Mucosa of descending colon (tissue), 3 donors: ENCODE data around the gene MECR. TPM values are rescaled to one million over a fixed set of nuclear protein-coding genes. Genes with fewer than 3 reads are reported as not detected.

ENCODE experiments used
- ATAC-seq: fragments of 200-7000 bp; cut with Tn5 transposase; one replicate; pipeline ENCODE4 v1.9.1; 2020; ENCODE audit warnings: mild to moderate bottlenecking, moderate library complexity
- DNase-seq, 3 donors: peaks; one replicate each; pipeline ENCODE4 v3.0.0-alpha.2; 2020
- H3K36me3 ChIP-seq: fragments of 200-600 bp; one replicate; pipeline ENCODE4 v1.8.0; 2021; ENCODE audit warnings: low read depth, mild to moderate bottlenecking
- H3K4me1 ChIP-seq: fragments of 200-600 bp; one replicate; pipeline ENCODE4 v1.8.0; 2021; ENCODE audit warnings: low read depth, mild to moderate bottlenecking
- H3K4me3 ChIP-seq: fragments of 200-600 bp; one replicate; pipeline ENCODE4 v1.8.0; 2021; ENCODE audit warnings: mild to moderate bottlenecking
- H3K9me3 ChIP-seq: fragments of 200-600 bp; one replicate; pipeline ENCODE4 v1.8.0; 2021; ENCODE audit warnings: mild to moderate bottlenecking
- CTCF ChIP-seq: fragments of 200-600 bp; IDR thresholded peaks from one replicate; pipeline ENCODE4 v1.8.0; 2022; ENCODE audit warnings: antibody characterized with exemption, mild to moderate bottlenecking
- intact Hi-C, 2 donors: fragments of 100-400 bp; cut with DNase I in 1 of 2; cut with micrococcal nuclease in 1 of 2; formaldehyde crosslinking; loops; one replicate each; pipeline versions ENCODE4 v1.11.0 to v1.11.1; 2022; cut with DNase I, micrococcal nuclease
- total RNA-seq, 3 donors: library from RNA; stranded (reverse); fragmentation: NEBNext Ultra II Directional in 2 of 3; extraction: Animal tissue kit (Norgen Biotek cat#: 25700) in 2 of 3; gene quantifications; one replicate each; pipeline versions ENCODE4 v1.2.1 to v1.2.4, GENCODE V29; 2021 to 2023
- donor health status: DM: no; HTN: no; CAD: no; lungs with moderate emphysema.
- donor health status: DM: no; HTN: no; CAD: no.
- donor health status: DM: no; HTN: yes; CAD: no.

Gene MECR
- total RNA-seq, 3 donors from 2014 or later = 18.3 to 20.8 (median 19.5) TPM

- no peaks in the 10 kb centered on the region for H3K9me3 ChIP-seq
- H3K4me3 ChIP-seq = no peak overlapping the region
- intact Hi-C loops = no loop called here
- DNase-seq = no peak
- no peaks in the 10 kb centered on the region for H3K36me3 ChIP-seq
- ATAC-seq = no peak
- H3K4me1 ChIP-seq = no peaks in the 10 kb centered on the region
- no peak for TF ChIP-seq CTCF
Measured at GRCh38 chr1:29253180-29253579, 22.4 kb upstream of the MECR start.

GRCh38 chr1:29251164-29252124 lies 20.7 kb upstream of the MECR start:
- no peaks in the 10 kb centered on the region for H3K4me1 ChIP-seq
- H3K36me3 ChIP-seq = no peaks in the 10 kb centered on the region
- intact Hi-C loops = no loop called here
- DNase-seq = no peak
- H3K9me3 ChIP-seq = no peaks in the 10 kb centered on the region
- ATAC-seq = no peak
- H3K4me3 ChIP-seq = no peak overlapping the region
- no peak for TF ChIP-seq CTCF

- H3K9me3 ChIP-seq = no peaks in the 10 kb centered on the region
- no peak for TF ChIP-seq CTCF
- DNase-seq (no peak), ATAC-seq (no peak)
- no peaks in the 10 kb centered on the region for H3K36me3 ChIP-seq
- intact Hi-C loops = loop anchor here in 1 of 2 donors (10.0 kb wide), 1 partner anchor 835 kb away; no protein-coding TSS in a partner anchor
- H3K4me1 ChIP-seq = no peaks in the 10 kb centered on the region
- H3K4me3 ChIP-seq = no peak overlapping the region
Measured at GRCh38 chr1:29249951-29250581, 19.3 kb upstream of the MECR start.

- Histone ChIP-seq H3K9me3 (no peaks in the 10 kb centered on the region), H3K4me3 (no peak overlapping the region), H3K36me3 (no peaks in the 10 kb centered on the region), H3K4me1 (no peaks in the 10 kb centered on the region)
- TF ChIP-seq CTCF = no peak
- DNase-seq = no peak
- ATAC-seq = no peak
- intact Hi-C loops = loop anchor here in 1 of 2 donors (10.0 kb wide), 1 partner anchor 836 kb away; no protein-coding TSS in a partner anchor
Measured at GRCh38 chr1:29249170-29249691, 18.5 kb upstream of the MECR start.

GRCh38 chr1:29248409-29248808 lies 17.7 kb upstream of the MECR start:
- H3K9me3 ChIP-seq = no peaks in the 10 kb centered on the region
- DNase-seq (no peak), ATAC-seq (no peak)
- intact Hi-C loops = loop anchor here in 1 of 2 donors (10.0 kb wide), 1 partner anchor 836 kb away; no protein-coding TSS in a partner anchor
- no peak for TF ChIP-seq CTCF
- no peaks in the 10 kb centered on the region for H3K36me3 ChIP-seq
- H3K4me1 ChIP-seq = no peaks in the 10 kb centered on the region
- no peak overlapping the region for H3K4me3 ChIP-seq
